Mesendoderm (in vitro differentiated cells): ENCODE results near the gene P3H3.

Experiments
- DNase-seq: peaks from one replicate; pipeline ENCODE4 v3.0.0; 2013
- H2AK5ac ChIP-seq: 2 replicates; pipeline ENCODE4 v1.6.1; 2013; ENCODE audit warnings: low read length, inconsistent platforms
- H2BK120ac ChIP-seq: 2 replicates; pipeline ENCODE4 v1.6.1; 2013; ENCODE audit warnings: low read depth, mild to moderate bottlenecking, low read length, moderate library complexity, mixed read lengths
- H2BK15ac ChIP-seq: replicated peaks from 2 replicates; pipeline ENCODE4 v1.6.1; 2013; ENCODE audit warnings: low read depth, mild to moderate bottlenecking, moderate library complexity
- H2BK5ac ChIP-seq: 2 replicates; pipeline ENCODE4 v1.6.1; 2013; ENCODE audit warnings: low read length, inconsistent platforms
- H3K18ac ChIP-seq: 2 replicates; pipeline ENCODE4 v1.6.1; 2013; ENCODE audit warnings: mild to moderate bottlenecking, low read length, mixed read lengths
- H3K23ac ChIP-seq: one replicate; pipeline ENCODE4 v1.6.1; 2013; ENCODE audit warnings: low read length
- H3K27ac ChIP-seq: 2 replicates; pipeline ENCODE4 v1.5.1; 2013; ENCODE audit warnings: low read depth, mild to moderate bottlenecking, inconsistent platforms, low read length, moderate library complexity
- H3K27me3 ChIP-seq: 2 replicates; pipeline ENCODE4 v1.6.1; 2013; ENCODE audit warnings: low read length, control low read depth, mild to moderate bottlenecking, inconsistent platforms; ENCODE audit not compliant: insufficient read depth, poor library complexity
- H3K36me3 ChIP-seq: 2 replicates; pipeline ENCODE4 v1.6.1; 2013; ENCODE audit warnings: low read length, inconsistent platforms; ENCODE audit not compliant: control insufficient read depth, insufficient read depth
- H3K4ac ChIP-seq: one replicate; pipeline ENCODE4 v1.6.1; 2013; ENCODE audit warnings: low read depth, mild to moderate bottlenecking, low read length, moderate library complexity
- H3K4me1 ChIP-seq: 2 replicates; pipeline ENCODE4 v1.6.1; 2013; ENCODE audit warnings: low read depth, low read length, inconsistent platforms; ENCODE audit not compliant: control insufficient read depth
- H3K4me2 ChIP-seq: 2 replicates; pipeline ENCODE4 v1.6.1; 2013; ENCODE audit warnings: low read length
- H3K4me3 ChIP-seq: 2 replicates; pipeline ENCODE4 v1.5.1; 2013; ENCODE audit warnings: mild to moderate bottlenecking, low read length
- H3K56ac ChIP-seq: one replicate; pipeline ENCODE4 v1.6.1; 2013; ENCODE audit warnings: low read length
- H3K79me1 ChIP-seq: 2 replicates; pipeline ENCODE4 v1.6.1; 2013; ENCODE audit warnings: low read length, inconsistent platforms
- H3K79me2 ChIP-seq: 2 replicates; pipeline ENCODE4 v1.6.1; 2013; ENCODE audit warnings: mild to moderate bottlenecking, low read length; ENCODE audit not compliant: control insufficient read depth, insufficient read depth
- H3K9ac ChIP-seq: 2 replicates; pipeline ENCODE4 v1.6.1; 2013; ENCODE audit warnings: low read length, inconsistent platforms
- H4K5ac ChIP-seq: one replicate; pipeline ENCODE4 v1.6.1; 2013; ENCODE audit warnings: low read length
- H4K8ac ChIP-seq: one replicate; pipeline ENCODE4 v1.6.1; 2013; ENCODE audit warnings: low read depth, mild to moderate bottlenecking, control low read depth, low read length, moderate library complexity
- WGBS: extraction: QIAGEN DNeasy Blood & Tissue Kit; methylation state at CpG from one replicate; pipeline ENCODE4 v1.1.7; 2013; ENCODE audit warnings: low lambda C conversion rate, missing lambda C conversion rate; ENCODE audit not compliant: insufficient coverage; ENCODE audit errors: extremely low coverage; 5-methylcytosine and 5-hydroxymethylcytosine counted together

P3H3 gene

DNA sequence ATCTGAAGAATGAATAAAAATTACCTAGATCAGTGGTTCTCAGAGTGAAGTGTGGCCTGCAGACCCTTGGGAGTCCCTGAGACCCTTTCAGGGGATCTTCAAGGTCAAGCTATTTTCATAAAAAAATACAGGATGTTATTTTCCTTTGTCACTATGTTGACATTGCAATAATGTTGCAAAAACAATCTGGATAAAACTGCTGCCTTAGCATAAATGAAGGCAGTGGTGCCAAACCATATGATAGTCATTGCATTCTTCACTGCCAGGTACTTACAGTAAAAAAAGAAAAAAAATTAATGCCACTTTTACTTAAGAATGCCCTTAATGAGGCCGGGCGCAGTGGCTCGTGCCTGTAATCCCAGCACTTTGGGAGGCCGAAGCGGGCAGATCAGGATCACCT, 40.9 kb upstream of the P3H3 start:
- no peak overlapping the region for H3K56ac ChIP-seq
- no peak for DNase-seq
- no peak overlapping the region for H4K5ac ChIP-seq
- no peak overlapping the region for H2BK120ac ChIP-seq
- H3K27ac ChIP-seq = no peak overlapping the region
- no peak overlapping the region for H3K18ac ChIP-seq
- H3K36me3 ChIP-seq = no peaks in the 10 kb centered on the region
- H2BK15ac ChIP-seq = no peak overlapping the region
- no peak overlapping the region for H2BK5ac ChIP-seq
- no peak overlapping the region for H2AK5ac ChIP-seq
- H3K4me1 ChIP-seq = peaks cover 3% of the 10 kb centered on the region
- H3K79me1 ChIP-seq = no peaks in the 10 kb centered on the region
- H3K4me3 ChIP-seq = no peak overlapping the region
- no peak overlapping the region for H4K8ac ChIP-seq
- H3K4me2 ChIP-seq = no peak overlapping the region
- no peaks in the 10 kb centered on the region for H3K79me2 ChIP-seq
- H3K9ac ChIP-seq = no peak overlapping the region
- H3K27me3 ChIP-seq = no peaks in the 10 kb centered on the region
- WGBS = no CpG with 5 or more reads among the region's 5 CpGs
- H3K23ac ChIP-seq = no peak overlapping the region
- H3K4ac ChIP-seq = no peak overlapping the region

DNA sequence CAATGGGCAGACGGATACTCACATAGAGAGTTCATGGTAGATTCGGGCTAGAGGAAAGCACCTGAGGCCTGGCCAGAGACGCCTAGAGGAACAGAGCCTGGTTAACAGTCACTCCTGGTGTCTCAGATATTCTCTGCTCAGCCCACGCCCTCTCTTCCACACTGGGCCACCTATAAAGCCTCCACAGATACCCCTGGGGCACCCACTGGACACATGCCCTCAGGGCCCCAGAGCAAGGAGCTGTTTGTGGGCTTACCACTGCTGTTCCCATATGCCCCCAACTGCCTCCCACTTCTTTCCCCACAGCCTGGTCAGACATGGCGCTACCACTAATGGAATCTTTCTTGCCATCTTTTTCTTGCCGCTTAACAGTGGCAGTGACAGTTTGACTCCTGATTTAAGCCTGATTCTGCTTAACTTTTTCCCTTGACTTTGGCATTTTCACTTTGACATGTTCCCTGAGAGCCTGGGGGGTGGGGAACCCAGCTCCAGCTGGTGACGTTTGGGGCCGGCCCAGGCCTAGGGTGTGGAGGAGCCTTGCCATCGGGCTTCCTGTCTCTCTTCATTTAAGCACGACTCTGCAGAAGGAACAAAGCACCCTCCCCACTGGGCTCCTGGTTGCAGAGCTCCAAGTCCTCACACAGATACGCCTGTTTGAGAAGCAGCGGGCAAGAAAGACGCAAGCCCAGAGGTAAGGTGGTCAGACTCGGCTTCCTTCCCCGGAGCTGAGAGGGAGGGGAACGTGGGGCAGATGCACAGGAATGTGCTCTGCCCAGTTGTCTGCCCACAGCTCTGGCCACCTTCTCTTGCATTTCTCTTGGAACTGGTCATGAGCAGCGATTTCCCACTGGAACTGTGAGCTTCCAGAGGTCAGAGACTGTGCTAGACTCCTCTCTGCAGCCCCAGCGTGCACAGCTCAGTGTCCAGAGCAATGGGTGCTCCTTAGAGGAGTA, 39.0 kb upstream of the P3H3 start, which contains the start of gene CD4:
CD4 (plus strand) TSS at position 557 of the 953 bp plus-strand sequence. CDS start 10,611 bp downstream, outside the sequence.
- Histone ChIP-seq H3K4me3 (no peak within 1 kb of the TSS), H3K79me2 (no peaks in the 10 kb centered on the region), H4K8ac (no peak within 1 kb of the TSS), H2BK5ac (no peak within 1 kb of the TSS), H3K9ac (peak within 1 kb of the TSS; percentile 25), H3K4me1 (peaks cover 3% of the 10 kb centered on the region), H3K79me1 (no peaks in the 10 kb centered on the region), H3K23ac (no peak within 1 kb of the TSS), H3K4me2 (no peak within 1 kb of the TSS), H2BK120ac (no peak within 1 kb of the TSS), H3K36me3 (no peaks in the 10 kb centered on the region), H3K27ac (no peak within 1 kb of the TSS), H2AK5ac (no peak within 1 kb of the TSS), H3K4ac (no peak within 1 kb of the TSS), H3K56ac (peak within 1 kb of the TSS; percentile 50), H3K27me3 (no peaks in the 10 kb centered on the region), H2BK15ac (no peak within 1 kb of the TSS), H4K5ac (no peak within 1 kb of the TSS), H3K18ac (no peak within 1 kb of the TSS)
- WGBS = no CpG with 5 or more reads among the region's 18 CpGs
- DNase-seq = no peak

DNA sequence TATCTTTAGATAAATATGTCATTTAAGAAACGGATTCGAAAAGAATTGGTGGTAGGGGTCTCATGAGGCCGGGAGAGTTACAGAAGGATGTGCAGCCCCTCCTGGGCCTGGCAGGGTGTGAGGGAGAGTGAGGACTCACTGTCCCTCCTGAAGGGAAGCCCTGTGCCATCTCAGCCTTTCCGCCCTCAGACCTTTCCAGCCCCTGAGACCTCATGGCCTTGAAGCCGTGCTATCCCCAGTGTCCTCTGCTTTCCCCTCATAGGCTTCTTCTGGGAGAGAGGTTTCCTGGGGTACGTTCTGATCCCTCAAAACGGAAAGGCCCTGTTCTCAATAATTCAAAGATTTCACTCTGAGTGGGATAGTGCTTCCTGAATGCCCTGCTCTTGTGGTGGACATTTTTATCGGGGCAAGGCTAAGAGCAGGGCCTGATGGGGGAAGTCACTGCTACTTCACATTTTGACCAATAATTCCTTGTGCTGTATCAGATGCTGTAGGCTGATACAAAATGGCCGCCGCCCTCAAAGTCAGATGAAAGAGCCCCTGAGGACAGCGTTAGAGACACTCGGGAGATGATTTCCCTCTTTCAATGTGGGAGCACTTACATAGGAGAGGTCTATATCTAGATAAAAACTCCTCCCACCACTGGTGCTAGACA, 37.6 kb upstream of the P3H3 start:
- Histone ChIP-seq H4K8ac (no peak overlapping the region), H3K4me1 (peaks cover 3% of the 10 kb centered on the region), H2BK5ac (no peak overlapping the region), H3K36me3 (no peaks in the 10 kb centered on the region), H2BK120ac (no peak overlapping the region), H3K4me2 (no peak overlapping the region), H3K4me3 (no peak overlapping the region), H3K4ac (no peak overlapping the region), H3K18ac (no peak overlapping the region), H2AK5ac (no peak overlapping the region), H3K23ac (no peak overlapping the region), H3K79me1 (no peaks in the 10 kb centered on the region), H2BK15ac (no peak overlapping the region), H3K27ac (no peak overlapping the region), H3K9ac (no peak overlapping the region), H3K56ac (no peak overlapping the region), H4K5ac (no peak overlapping the region), H3K79me2 (no peaks in the 10 kb centered on the region), H3K27me3 (no peaks in the 10 kb centered on the region)
- no peak for DNase-seq
- WGBS = no CpG with 5 or more reads among the region's 12 CpGs

DNA sequence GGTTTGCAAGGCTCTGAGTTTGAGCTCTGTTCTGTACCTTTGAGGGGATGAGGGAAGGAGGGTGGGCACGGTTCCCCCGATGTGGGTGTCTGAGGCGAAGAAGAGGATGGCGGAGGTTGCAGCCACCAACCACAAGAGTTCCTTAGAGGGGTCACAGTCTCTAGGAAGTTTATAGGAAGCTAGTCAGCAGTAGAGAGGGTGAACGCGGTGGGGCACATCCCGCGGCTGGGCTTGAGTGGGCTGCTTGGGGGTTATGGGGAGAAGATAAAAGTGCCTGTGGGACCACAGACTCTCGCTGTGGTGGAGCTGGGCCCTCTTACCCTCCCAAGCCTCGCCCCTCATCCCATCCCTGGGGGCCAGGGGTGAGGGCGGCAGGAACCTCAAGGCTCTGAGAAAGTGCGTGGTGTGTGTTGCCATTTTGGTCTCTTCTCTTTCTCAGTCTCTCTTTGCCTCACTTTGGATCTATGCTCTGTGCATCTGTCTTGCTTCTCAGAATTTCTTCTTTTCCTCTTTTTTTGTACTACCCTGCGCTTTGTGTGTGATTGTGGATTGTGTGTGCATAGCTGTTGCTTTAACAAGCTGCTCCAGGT, 36.2 kb upstream of the P3H3 start:
- H3K23ac ChIP-seq = no peak overlapping the region
- no peak overlapping the region for H4K5ac ChIP-seq
- H3K4me1 ChIP-seq = peaks cover 3% of the 10 kb centered on the region
- H3K27ac ChIP-seq = no peak overlapping the region
- no peak overlapping the region for H2BK5ac ChIP-seq
- no peak overlapping the region for H3K4ac ChIP-seq
- DNase-seq = no peak
- no peak overlapping the region for H3K9ac ChIP-seq
- no peak overlapping the region for H3K18ac ChIP-seq
- H3K79me2 ChIP-seq = no peaks in the 10 kb centered on the region
- H3K56ac ChIP-seq = no peak overlapping the region
- no peak overlapping the region for H3K4me2 ChIP-seq
- WGBS = no CpG with 5 or more reads among the region's 13 CpGs
- no peak overlapping the region for H2AK5ac ChIP-seq
- H3K27me3 ChIP-seq = no peaks in the 10 kb centered on the region
- no peaks in the 10 kb centered on the region for H3K79me1 ChIP-seq
- H2BK120ac ChIP-seq = no peak overlapping the region
- H3K4me3 ChIP-seq = no peak overlapping the region
- H3K36me3 ChIP-seq = no peaks in the 10 kb centered on the region
- H4K8ac ChIP-seq = no peak overlapping the region
- H2BK15ac ChIP-seq = no peak overlapping the region

DNA sequence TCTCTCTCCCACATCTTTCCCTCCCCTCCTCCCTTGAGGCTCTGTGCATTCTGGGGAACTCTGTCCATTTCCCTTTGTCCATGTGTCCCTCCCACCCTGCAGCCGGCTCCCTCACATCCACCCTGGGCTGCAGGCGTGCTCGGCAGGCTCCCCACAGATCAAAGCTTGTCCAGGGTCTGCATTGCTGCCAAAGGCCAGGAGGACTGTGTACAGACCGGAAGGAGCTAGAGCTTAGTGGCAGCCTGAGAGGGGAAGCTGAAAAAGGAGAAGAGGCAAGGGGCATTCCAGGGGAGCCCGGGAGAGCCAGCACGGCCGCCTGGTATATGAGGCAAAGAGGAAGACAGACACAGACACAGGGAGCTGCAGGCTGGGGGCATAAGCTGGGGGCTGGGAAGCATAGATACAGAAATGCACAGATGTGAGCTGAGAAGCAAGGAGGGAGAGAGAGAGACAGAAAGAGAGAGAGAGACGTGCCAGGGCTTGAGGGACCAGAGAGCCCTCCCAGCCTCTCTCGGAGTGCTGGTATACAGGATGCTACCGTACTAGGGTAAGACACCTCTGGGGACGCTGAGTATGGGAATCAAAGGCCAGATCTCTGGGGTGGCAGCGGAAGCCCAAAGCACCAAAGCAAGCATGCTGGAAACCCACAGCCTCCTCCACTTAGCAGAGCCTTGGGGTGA, 35.5 kb upstream of the P3H3 start:
- no peak for DNase-seq
- Histone ChIP-seq H3K4me3 (no peak overlapping the region), H3K36me3 (no peaks in the 10 kb centered on the region), H3K9ac (no peak overlapping the region), H3K23ac (no peak overlapping the region), H2BK5ac (no peak overlapping the region), H3K79me1 (no peaks in the 10 kb centered on the region), H4K5ac (no peak overlapping the region), H3K79me2 (no peaks in the 10 kb centered on the region), H2AK5ac (no peak overlapping the region), H2BK120ac (no peak overlapping the region), H3K56ac (no peak overlapping the region), H3K4me1 (peaks cover 3% of the 10 kb centered on the region), H3K4ac (no peak overlapping the region), H3K18ac (no peak overlapping the region), H4K8ac (no peak overlapping the region), H2BK15ac (no peak overlapping the region), H3K27me3 (no peaks in the 10 kb centered on the region), H3K4me2 (no peak overlapping the region), H3K27ac (no peak overlapping the region)
- no CpG with 5 or more reads among the region's 12 CpGs for WGBS
